H9 (cell line): Measurements from ENCODE around the gene F8. TPM values are rescaled to one million over a fixed set of nuclear protein-coding genes. Genes with fewer than 3 reads are reported as not detected.

ENCODE experiments used
- DNase-seq: peaks from one replicate; pipeline ENCODE4 v3.0.0-alpha.2; 2017
- H2AFZ ChIP-seq: one replicate; pipeline ENCODE4 v1.6.1; 2013; ENCODE audit warnings: mild to moderate bottlenecking, low read length, control low read depth, moderate library complexity
- H2AK5ac ChIP-seq: 2 replicates; pipeline ENCODE4 v1.6.1; 2013; ENCODE audit warnings: low read length, control low read depth, mixed read lengths; ENCODE audit not compliant: insufficient read length
- H2BK120ac ChIP-seq: one replicate; pipeline ENCODE4 v1.6.1; 2013; ENCODE audit warnings: low read depth, mild to moderate bottlenecking, low read length, control low read depth, inconsistent platforms; ENCODE audit not compliant: poor library complexity, severe bottlenecking
- H2BK12ac ChIP-seq: 2 replicates; pipeline ENCODE4 v1.6.1; 2013; ENCODE audit warnings: low read length, control low read depth, mixed read lengths, low read depth; ENCODE audit not compliant: insufficient read length
- H2BK15ac ChIP-seq: 2 replicates; pipeline ENCODE4 v1.6.1; 2013; ENCODE audit warnings: low read depth, low read length, control low read depth
- H2BK20ac ChIP-seq: one replicate; pipeline ENCODE4 v1.6.1; 2013; ENCODE audit warnings: low read depth, mild to moderate bottlenecking, low read length, control low read depth, inconsistent platforms; ENCODE audit not compliant: poor library complexity, severe bottlenecking
- H2BK5ac ChIP-seq: 2 replicates; pipeline ENCODE4 v1.6.1; 2013; ENCODE audit warnings: low read length, control low read depth, mixed read lengths; ENCODE audit not compliant: insufficient read length
- H3K14ac ChIP-seq: 2 replicates; pipeline ENCODE4 v1.6.1; 2013; ENCODE audit warnings: low read length, control low read depth; ENCODE audit not compliant: insufficient read depth
- H3K18ac ChIP-seq: 2 replicates; pipeline ENCODE4 v1.6.1; 2013; ENCODE audit warnings: low read depth, mild to moderate bottlenecking, mixed read lengths, low read length, control low read depth; ENCODE audit not compliant: insufficient read length
- H3K23ac ChIP-seq: 2 replicates; pipeline ENCODE4 v1.6.1; 2013; ENCODE audit warnings: low read length, control low read depth, mixed read lengths, low read depth; ENCODE audit not compliant: insufficient read length
- H3K23me2 ChIP-seq: 2 replicates; pipeline ENCODE4 v1.6.1; 2013; ENCODE audit warnings: low read depth, mild to moderate bottlenecking, mixed read lengths, low read length, control low read depth; ENCODE audit not compliant: insufficient read length, poor library complexity, severe bottlenecking
- H3K27ac ChIP-seq: 2 replicates; pipeline ENCODE4 v1.5.1; 2013; ENCODE audit warnings: low read length, control low read depth, mixed read lengths, low read depth; ENCODE audit not compliant: insufficient read length
- H3K27me3 ChIP-seq: 2 replicates; pipeline ENCODE4 v1.6.1; 2013; ENCODE audit warnings: low read length, control low read depth, inconsistent platforms; ENCODE audit not compliant: insufficient read depth
- H3K4ac ChIP-seq: 2 replicates; pipeline ENCODE4 v1.6.1; 2013; ENCODE audit warnings: low read depth, mild to moderate bottlenecking, control low read depth, inconsistent platforms, low read length, moderate library complexity
- H3K4me1 ChIP-seq: 2 replicates; pipeline ENCODE4 v1.6.1; 2013; ENCODE audit warnings: low read length, control low read depth, inconsistent platforms; ENCODE audit not compliant: insufficient read depth
- H3K4me2 ChIP-seq: 2 replicates; pipeline ENCODE4 v1.6.1; 2013; ENCODE audit warnings: low read length, control low read depth, mixed read lengths; ENCODE audit not compliant: insufficient read length, insufficient read depth
- H3K56ac ChIP-seq: 2 replicates; pipeline ENCODE4 v1.6.1; 2013; ENCODE audit warnings: low read depth, mild to moderate bottlenecking, mixed read lengths, low read length, control low read depth; ENCODE audit not compliant: insufficient read length
- H3K79me1 ChIP-seq: 2 replicates; pipeline ENCODE4 v1.6.1; 2013; ENCODE audit warnings: low read depth, mild to moderate bottlenecking, moderate library complexity, low read length, control low read depth, inconsistent platforms; ENCODE audit not compliant: insufficient read depth, poor library complexity, severe bottlenecking
- H3K79me2 ChIP-seq: 2 replicates; pipeline ENCODE4 v1.6.1; 2013; ENCODE audit warnings: low read length, control low read depth, inconsistent platforms; ENCODE audit not compliant: insufficient read depth
- H3K9ac ChIP-seq: 2 replicates; pipeline ENCODE4 v1.6.1; 2013; ENCODE audit warnings: low read length, control low read depth, mixed read lengths; ENCODE audit not compliant: insufficient read length; ENCODE audit errors: extremely low read depth
- H3K9me3 ChIP-seq: one replicate; pipeline ENCODE4 v1.6.1; 2013; ENCODE audit warnings: low read depth, low read length, inconsistent platforms; ENCODE audit not compliant: control insufficient read depth
- H3T11ph ChIP-seq: one replicate; pipeline ENCODE4 v1.6.1; 2013; ENCODE audit warnings: mild to moderate bottlenecking, low read length, control low read depth, inconsistent platforms
- H4K20me1 ChIP-seq: one replicate; pipeline ENCODE4 v1.6.1; 2013; ENCODE audit not compliant: control insufficient read depth, insufficient read length, insufficient read depth
- H4K5ac ChIP-seq: 2 replicates; pipeline ENCODE4 v1.6.1; 2013; ENCODE audit warnings: low read depth, mild to moderate bottlenecking, mixed read lengths, low read length, control low read depth; ENCODE audit not compliant: insufficient read length
- H4K8ac ChIP-seq: replicated peaks from 2 replicates; pipeline ENCODE4 v1.6.1; 2013; ENCODE audit warnings: low read length, control low read depth, mixed read lengths, low read depth; ENCODE audit not compliant: insufficient read length
- H4K91ac ChIP-seq: 2 replicates; pipeline ENCODE4 v1.6.1; 2013; ENCODE audit warnings: low read depth, mild to moderate bottlenecking, moderate library complexity, mixed read lengths, low read length, control low read depth; ENCODE audit not compliant: insufficient read length
- H3K27ac Mint-ChIP-seq, 3 experiments: 2 replicates in 2 of 3; 3 replicates in 1 of 3; pipeline ENCODE4 v1.8.0; 2020 to 2021; ENCODE audit warnings: mixed read lengths in 3 of 3, mild to moderate bottlenecking in 1 of 3, moderate library complexity in 1 of 3
- H3K27me3 Mint-ChIP-seq: 2 replicates; pipeline ENCODE4 v1.8.0; 2021; ENCODE audit warnings: low read depth, mild to moderate bottlenecking, moderate library complexity, mixed read lengths
- H3K36me3 Mint-ChIP-seq, 3 experiments: 2 replicates in 2 of 3; 3 replicates in 1 of 3; pipeline ENCODE4 v1.8.0; 2020 to 2021; ENCODE audit warnings: low read depth in 3 of 3, mixed read lengths in 3 of 3; ENCODE audit not compliant: insufficient read depth in 1 of 3
- H3K4me1 Mint-ChIP-seq, 2 experiments: 2 replicates each; pipeline ENCODE4 v1.8.0; 2020; ENCODE audit warnings: mixed read lengths in 2 of 2
- H3K4me3 Mint-ChIP-seq, 2 experiments: 2 replicates in 1 of 2; 3 replicates in 1 of 2; pipeline ENCODE4 v1.8.0; 2020 to 2021; ENCODE audit warnings: mild to moderate bottlenecking in 2 of 2, mixed read lengths in 2 of 2, moderate library complexity in 1 of 2
- H3K9me3 Mint-ChIP-seq, 2 experiments: 2 replicates in 1 of 2; 3 replicates in 1 of 2; pipeline ENCODE4 v1.8.0; 2020; ENCODE audit warnings: mild to moderate bottlenecking in 2 of 2, mixed read lengths in 2 of 2, moderate library complexity in 1 of 2
- CTCF ChIP-seq: fragments of 200-600 bp; sonication (generic); conservative IDR thresholded peaks from 3 replicates; pipeline ENCODE4 v1.8.0; 2021; ENCODE audit warnings: antibody characterized with exemption, mild to moderate bottlenecking
- WGBS: extraction: QIAGEN DNeasy Blood & Tissue Kit; methylation state at CpG from one replicate; pipeline ENCODE4 v1.1.7; 2013; ENCODE audit warnings: missing lambda C conversion rate, low lambda C conversion rate, mixed read lengths; ENCODE audit not compliant: insufficient read length; ENCODE audit errors: extremely low coverage; 5-methylcytosine and 5-hydroxymethylcytosine counted together
- total RNA-seq: library from RNA; stranded (reverse); gene quantifications from 2 replicates; pipeline ENCODE4 v1.2.1, GENCODE V29; 2021

F8 gene
- total RNA-seq, 1 experiment from 2014 or later: 3.1 TPM

- no peaks in the 10 kb centered on the region for H3K27me3 ChIP-seq
- peaks cover 50% of the 10 kb centered on the region for H3K9me3 ChIP-seq
- H3K4ac ChIP-seq: no peak overlapping the region
- H2BK120ac ChIP-seq: no peak overlapping the region
- Mint-ChIP-seq H3K9me3 (peaks cover 61 to 64% of the 10 kb centered on the region in 2 experiments), H3K27me3 (no peaks in the 10 kb centered on the region), H3K4me1 (peaks cover 5 to 9% of the 10 kb centered on the region in 2 experiments), H3K27ac (no peak overlapping the region), H3K4me3 (no peak overlapping the region), H3K36me3 (peaks cover 0 to 11% (median 3%) of the 10 kb centered on the region in 3 experiments; a peak in 5 of 7 replicates)
- H2BK20ac ChIP-seq: no peak overlapping the region
- no peak for DNase-seq
- H3K79me2 ChIP-seq: no peaks in the 10 kb centered on the region
- no peak overlapping the region for H3K18ac ChIP-seq
- H3T11ph ChIP-seq: no peak overlapping the region
- no peaks in the 10 kb centered on the region for H3K4me1 ChIP-seq
- H2BK5ac ChIP-seq: no peak overlapping the region
- no peaks in the 10 kb centered on the region for H3K23me2 ChIP-seq
- H2BK12ac ChIP-seq: no peak overlapping the region
- no peak overlapping the region for H3K56ac ChIP-seq
- H4K91ac ChIP-seq: no peak overlapping the region
- no peak overlapping the region for H3K23ac ChIP-seq
- H2AFZ ChIP-seq: no peak overlapping the region
- H3K79me1 ChIP-seq: no peaks in the 10 kb centered on the region
- no peak overlapping the region for H4K8ac ChIP-seq
- H2AK5ac ChIP-seq: no peak overlapping the region
- no peak for TF ChIP-seq CTCF
- whole genome bisulfite sequencing: no CpG with 5 or more reads among the region's 2 CpGs
- no peak overlapping the region for H3K4me2 ChIP-seq
- no peak overlapping the region for H3K14ac ChIP-seq
- no peak overlapping the region for H3K27ac ChIP-seq
- no peak overlapping the region for H4K5ac ChIP-seq
- H4K20me1 ChIP-seq: no peaks in the 10 kb centered on the region
- H3K9ac ChIP-seq: no peak overlapping the region
- no peak overlapping the region for H2BK15ac ChIP-seq
These were observed 17.3 kb downstream of the F8 start for GRCh38 chrX:155005190-155005589.
